A204.1 (cell line): ENCODE measurements around the gene WDCP.

Source experiments
- FAIRE-seq: peaks from 2 replicates; lab custom pipeline; 2012; peaks lifted over from hg19 to GRCh38; lab: Jason Lieb, UNC

The WDCP gene

GRCh38 chr2:23993736-23994269, 53.4 kb downstream of the WDCP start:
- FAIRE-seq: no peak

GRCh38 chr2:23992931-23993330, 54.3 kb downstream of the WDCP start:
- no peak for FAIRE-seq

GRCh38 chr2:23988371-23988770, 58.8 kb downstream of the WDCP start:
- no peak for FAIRE-seq
